SK-N-DZ (cell line): Measurements from ENCODE around the gene KCNN3.

Experiments
- DNase-seq: peaks from one replicate; pipeline ENCODE4 v3.0.0-alpha.2; 2015; ENCODE audit warnings: low spot score

Gene KCNN3

GRCh38 chr1:154730259-154730658 is 139.8 kb downstream of the KCNN3 start:
- DNase-seq = no peak

DNA sequence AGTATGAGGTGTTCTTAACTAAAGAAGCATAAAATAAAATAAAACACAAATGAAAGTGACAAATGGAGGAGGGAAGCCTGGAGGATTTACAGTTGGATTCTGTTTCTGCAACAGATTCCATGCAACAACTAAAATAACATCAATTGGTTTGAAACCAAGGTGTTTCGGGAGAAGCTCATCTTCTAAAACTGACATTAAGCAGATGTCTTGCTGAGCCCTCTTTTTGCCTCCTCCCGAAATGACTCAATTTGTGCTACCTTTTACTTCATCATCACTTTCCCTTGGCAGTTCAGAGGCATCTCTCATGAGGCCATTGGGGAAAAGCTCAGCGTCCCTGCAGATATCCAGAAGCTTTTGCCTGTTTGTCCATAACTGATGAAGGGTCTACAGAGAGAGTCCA is 140.5 kb downstream of the KCNN3 start:
- no peak for DNase-seq

GRCh38 chr1:154729031-154729442 is 141.0 kb downstream of the KCNN3 start:
- no peak for DNase-seq

- DNase-seq = no peak
Observed at GRCh38 chr1:154726896-154727753, 143.0 kb downstream of the KCNN3 start.

- DNase-seq = no peak
Observed at GRCh38 chr1:154726443-154726842, 143.6 kb downstream of the KCNN3 start.

- no peak for DNase-seq
Observed at GRCh38 chr1:154725865-154726264, 144.2 kb downstream of the KCNN3 start.

DNA sequence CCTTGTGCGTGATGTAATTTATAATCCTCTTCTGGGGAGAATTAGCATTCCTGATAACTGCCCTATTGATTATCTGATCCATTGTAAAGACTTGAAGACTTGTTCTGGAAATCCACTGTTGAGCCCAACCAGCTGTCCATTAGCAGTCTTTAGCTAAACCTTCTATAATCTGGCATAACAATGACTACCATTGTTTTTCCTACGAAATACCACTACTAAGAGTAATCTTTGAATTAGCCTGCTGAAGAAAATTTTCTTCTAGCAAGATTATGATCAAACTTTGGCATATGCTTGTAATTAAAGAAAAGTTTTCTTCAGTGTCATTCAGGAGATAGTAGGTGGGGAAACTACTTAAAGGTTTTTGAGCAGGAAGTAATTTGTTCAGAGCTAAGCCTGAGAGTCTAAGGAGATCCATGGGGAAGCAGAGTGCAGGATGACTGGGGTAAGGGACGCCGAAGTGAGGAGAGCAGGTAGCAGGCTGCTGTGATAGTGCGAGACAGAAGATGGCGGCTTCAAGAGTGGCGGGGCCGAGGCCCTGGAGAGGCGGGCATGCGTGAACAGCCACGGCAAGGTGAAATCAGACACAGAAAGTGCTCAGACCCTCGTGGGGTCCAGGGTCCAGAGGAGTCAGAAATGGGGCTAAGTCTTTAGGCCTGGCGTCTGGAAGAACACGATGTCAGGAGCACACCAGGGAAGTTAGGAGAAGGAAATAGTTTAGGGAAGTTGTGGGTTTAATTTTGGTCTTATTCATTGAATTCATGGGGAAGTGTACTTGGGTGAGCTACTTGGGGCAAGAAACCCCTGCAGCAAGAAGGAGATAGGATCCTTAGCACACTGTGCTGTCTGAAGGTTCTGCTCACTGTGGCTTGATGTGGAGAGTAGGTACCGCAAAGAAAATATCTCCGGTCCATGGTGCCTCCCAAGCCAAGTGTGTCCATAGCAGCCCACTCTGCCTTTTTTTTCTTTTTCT is 149.5 kb downstream of the KCNN3 start:
- no peak for DNase-seq

DNA sequence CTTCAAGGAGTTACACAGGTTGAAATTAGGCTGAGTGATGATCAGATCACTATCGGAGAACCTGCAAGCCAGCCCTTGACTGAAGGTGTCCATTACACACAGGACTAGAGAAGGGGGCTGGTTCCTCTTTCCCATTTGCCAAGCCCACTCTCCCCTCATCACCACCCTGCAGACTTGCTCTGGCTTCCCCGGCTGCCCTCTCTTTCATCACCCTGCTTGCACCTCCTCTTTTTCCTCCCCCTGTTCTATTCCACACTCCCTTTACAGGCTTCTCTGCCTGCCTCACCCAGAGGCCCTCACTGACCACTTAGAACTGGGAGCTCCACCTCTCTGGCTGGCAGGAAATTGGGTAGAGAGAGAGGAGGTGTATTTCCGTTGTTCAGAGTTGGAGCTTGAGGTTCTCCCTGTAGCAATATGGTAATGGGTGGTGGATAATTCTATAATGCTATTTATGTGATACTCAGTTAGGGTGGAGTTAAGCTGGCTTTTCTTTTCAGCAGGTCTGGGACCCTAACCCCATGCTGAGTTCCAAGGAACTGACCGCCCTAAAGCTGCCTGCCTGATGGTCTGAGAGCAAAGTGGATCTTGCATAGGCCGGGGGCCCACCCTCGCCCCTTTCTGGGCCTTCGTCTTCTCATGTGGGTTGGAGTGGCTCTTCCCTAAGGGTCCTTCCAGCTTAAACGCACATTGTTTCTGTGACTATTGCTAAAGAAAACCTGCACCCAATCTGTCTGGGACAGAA is 150.3 kb downstream of the KCNN3 start:
- no peak for DNase-seq

- no peak for DNase-seq
Observed at GRCh38 chr1:154718566-154718965, 151.5 kb downstream of the KCNN3 start.

- DNase-seq = no peak
Observed at GRCh38 chr1:154717528-154717924, 152.6 kb downstream of the KCNN3 start.

DNA sequence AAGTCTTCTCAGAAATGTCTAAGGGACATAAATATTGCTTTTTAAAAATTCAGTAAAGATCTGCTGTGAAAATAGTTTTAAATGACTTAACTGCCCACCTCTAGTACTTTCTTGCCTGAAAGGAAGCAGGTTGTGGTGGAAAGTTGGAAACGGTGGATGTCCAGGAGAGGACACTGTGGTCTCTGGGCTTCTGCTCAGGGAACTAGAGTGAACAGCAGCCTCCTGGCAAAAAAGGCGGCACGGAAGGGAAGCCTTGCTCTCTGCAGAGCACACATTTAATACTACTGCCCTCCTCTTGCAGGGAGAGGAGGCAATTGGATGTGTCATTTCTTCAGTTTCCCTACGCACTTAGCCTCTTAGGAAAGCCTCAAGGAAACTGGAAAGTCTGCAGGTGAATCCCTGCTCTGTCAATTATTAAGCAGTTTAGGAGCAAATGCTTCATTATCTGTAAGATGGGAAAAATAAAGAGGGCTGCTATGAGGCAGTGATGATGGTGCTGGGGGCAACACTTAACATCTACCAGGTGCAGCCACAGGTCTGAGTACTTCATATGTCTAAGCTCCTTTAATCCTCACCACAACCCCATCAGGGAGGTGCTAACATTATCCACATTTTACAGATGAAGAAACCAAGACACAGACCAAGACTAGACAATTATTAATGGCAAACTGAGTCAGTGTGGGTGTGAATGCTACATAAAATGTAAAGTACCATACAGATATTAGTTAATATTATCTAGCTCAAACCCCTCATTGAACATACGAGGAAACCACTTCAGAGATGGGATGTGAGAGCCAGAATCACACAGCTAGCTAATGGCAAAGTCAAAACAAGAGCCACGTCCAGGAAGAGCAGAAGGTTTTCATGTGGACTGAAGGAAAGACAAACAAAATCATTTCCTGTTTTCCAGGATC is 153.2 kb downstream of the KCNN3 start:
- DNase-seq = no peak

DNA sequence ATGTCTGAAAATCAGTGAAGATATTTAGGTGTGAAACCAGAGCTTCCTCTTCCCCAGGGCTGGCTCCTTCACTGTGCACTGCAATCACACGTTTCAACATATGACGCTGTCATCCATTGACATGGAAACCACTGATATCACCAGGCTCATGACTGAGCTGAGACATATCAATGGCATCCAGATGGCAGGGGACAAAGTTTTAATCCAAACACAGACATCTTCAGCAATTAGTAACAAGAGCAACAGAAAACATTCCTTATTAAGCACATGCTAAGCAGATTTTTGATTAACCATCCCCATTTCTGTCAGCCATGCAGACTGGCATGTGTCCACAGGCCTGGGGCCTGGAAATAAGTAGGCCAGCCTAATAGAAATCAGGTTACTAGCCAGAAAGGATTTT is 154.1 kb downstream of the KCNN3 start:
- DNase-seq = peak; percentile 17

DNA sequence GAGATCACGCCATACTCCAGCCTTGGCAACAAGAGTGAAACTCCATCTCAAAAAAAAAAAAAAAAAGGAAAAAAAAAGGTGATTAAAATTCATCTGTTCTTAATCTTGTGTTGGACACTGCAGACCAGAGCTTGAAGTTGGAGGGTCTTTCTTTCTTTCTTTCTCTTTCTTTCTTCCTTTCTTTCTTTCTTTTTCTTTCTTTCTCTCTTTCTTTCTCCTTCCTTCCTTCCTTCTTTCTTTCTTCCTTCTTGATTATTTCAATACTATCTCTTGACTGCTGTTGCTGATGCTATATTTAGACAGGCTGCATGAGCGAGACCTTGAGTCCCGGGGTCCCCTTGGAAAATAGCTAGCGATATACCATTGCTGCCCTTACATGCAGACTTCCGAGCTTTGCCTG is 154.7 kb downstream of the KCNN3 start:
- DNase-seq = no peak

- peak; percentile 58 for DNase-seq
Observed at GRCh38 chr1:154714638-154715037, 155.4 kb downstream of the KCNN3 start.

DNA sequence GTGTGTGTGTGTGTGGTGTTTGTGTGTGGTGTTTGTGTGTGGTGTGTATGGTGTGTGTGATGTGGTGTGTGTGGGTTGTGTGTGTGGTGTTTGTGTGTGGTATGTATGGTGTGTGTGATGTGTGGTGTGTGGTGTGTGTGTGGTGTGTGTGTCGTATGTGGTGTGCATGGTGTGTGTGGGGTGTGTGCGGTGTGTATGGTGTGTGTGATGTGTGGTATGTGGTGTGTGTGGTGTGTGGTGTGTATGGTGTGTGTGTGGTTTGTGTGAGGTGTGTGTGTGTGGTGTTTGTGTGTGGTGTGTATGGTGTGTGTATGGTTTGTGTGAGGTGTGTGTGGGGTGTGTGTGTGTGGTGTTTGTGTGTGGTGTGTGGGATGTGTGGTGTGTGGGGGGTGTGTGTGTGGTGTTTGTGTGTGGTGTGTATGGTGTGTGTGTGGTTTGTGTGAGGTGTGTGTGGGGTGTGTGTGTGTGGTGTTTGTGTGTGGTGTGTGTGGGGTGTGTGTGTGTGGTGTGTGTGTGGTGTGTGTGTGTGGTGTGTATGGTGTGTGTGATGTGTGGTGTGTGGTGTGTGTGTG is 155.9 kb downstream of the KCNN3 start:
- no peak for DNase-seq

DNA sequence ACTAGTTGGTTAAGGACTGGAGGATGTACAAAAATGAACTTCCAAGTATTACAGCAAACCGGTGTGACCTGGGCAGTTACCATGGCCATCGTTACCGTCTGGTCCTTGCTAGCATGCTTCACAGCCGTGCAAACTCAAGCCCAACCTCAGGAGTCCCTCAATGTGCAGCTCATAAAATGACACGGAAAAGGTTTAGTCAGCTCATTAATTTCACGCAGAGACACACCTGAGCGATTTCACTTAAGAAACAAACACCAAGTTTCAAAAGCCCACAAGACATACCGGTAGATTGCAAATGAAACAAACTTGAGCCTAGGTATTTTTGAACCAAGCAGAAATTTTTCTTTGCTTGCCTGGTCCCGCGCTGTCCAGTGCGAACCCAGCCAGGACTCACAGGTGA is 157.1 kb downstream of the KCNN3 start:
- no peak for DNase-seq

GRCh38 chr1:154712166-154712810 is 157.8 kb downstream of the KCNN3 start:
- no peak for DNase-seq

DNA sequence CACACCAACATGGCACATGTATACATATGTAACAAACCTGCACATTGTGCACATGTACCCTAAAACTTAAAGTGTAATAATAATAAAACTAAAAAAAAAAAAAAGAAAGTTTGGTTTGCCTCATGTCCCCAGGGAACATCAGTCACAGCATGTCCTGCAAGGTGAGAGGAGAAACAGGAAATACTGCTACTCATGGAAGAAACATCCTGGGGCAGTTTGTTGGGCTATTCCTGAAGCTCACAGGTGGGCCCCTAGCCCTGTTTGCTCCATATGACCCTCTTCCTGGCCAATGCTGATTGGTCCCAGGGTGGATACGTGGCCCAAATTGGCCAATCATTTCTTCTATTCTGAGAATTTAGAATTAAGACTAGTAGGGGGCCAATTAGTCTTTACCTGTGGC is 158.7 kb downstream of the KCNN3 start:
- DNase-seq = no peak

DNA sequence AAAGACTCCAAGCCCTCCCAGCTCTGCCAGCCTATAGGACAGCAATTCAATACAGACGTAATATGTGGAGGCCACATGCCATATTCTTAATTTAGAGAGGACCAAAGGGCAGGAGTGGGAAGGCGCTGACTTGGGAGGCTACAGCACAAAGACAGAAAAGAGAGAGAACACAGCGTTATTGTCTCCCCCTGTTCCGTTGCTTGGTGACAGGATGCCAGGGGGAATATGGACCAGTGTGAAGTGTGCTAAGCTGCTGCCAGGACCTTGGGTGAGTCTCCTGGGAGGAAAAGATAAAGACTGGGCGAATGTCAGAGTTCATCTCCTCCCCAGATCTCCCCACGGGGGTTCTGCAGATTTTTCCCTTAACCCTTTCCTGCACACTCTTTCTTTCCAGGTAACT is 160.0 kb downstream of the KCNN3 start:
- DNase-seq = no peak
